Fibroblast of skin of left quadriceps (primary cell): ENCODE results near the gene TBRG4.

Source experiments
- DNase-seq, 2 experiments: peaks; one replicate each; pipeline ENCODE4 v3.0.0-alpha.2; 2013; ENCODE audit warnings: low read depth in 2 of 2

TBRG4 gene

GRCh38 chr7:45088821-45089340 lies 22.6 kb downstream of the TBRG4 start, which contains the start of gene NACAD:
TSS of gene NACAD (minus strand) at chr7:45088969. CDS start at chr7:45088894, 75 bp downstream.
- DNase-seq = peak; percentile 10 to 15

GRCh38 chr7:45088146-45088701 lies 23.3 kb downstream of the TBRG4 start:
- no peak for DNase-seq

DNA sequence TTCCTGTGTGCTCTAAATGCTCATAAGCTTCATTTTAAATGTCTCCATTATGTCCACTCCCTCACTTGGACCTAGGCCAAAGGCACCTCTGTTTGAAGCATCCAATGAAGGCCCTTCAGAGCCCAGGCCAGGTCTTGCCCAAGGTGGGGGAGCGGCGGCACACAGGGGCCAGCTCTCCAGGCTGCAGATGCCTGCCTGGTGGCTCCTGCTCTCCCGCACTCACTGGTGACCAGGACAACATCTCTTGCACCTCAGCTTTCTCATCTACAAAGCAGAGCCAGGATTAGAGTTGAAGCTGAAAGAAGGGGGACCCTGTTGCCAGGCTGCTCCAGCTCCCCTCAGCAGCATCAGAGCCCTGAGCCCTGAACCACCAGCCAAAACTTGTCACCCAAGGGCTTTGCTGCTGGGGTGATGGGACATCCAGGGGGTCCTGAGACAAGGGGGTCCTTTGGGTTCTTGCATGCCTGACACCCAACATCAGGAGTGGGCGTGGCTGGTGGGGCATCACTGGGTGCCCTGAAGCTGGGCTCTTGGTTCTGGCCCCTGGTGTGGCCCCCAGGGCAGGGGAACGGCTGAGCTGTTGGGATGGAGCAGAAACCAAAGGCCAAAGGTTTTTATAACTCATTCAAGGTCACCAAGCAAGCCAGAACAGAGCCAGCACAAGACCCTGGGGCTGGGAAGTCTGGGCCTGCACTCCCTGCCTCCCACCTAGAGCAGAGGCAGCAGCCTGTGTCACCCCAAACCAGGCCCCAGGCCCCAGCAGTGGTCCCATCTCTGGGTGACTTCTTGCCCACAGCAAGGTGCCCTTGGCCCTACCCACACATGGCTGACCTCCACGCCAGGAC lies 24.0 kb downstream of the TBRG4 start:
- no peak for DNase-seq

DNA sequence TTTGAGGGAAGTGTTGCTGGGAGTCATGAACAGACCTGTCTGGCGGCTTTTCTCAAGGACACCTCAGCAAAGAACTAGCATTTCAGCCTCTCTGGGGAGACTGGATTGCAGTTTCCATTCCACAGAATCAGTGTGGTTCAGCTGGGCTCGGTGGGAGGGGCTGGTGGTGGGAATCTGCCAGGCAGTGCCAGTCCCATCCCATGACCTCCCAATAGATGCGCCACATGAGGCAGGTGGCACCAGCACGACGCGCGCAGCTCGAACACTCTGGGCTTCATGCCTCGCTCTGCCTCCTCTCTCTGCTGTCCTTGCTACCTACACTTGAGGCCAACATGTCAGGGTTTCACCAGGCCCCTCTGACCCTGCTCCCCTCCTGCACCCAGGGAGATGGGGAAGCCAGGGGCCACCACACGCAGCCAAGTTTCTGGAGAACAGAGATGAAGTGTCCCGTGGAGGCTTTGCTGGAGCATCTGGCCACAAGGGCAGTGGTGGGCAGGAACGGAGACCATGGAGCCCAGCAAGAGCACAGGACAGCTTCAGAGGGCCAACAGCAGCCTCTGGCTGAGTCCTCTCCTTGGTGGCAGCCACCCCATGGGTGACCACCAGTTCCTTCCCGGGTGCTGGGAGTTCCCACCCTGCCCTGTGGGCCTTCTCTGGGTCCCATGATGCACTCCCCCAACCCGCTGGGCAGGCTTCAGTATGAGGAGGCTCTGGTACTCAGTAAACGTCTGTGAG lies 25.0 kb downstream of the TBRG4 start:
- DNase-seq = no peak

DNA sequence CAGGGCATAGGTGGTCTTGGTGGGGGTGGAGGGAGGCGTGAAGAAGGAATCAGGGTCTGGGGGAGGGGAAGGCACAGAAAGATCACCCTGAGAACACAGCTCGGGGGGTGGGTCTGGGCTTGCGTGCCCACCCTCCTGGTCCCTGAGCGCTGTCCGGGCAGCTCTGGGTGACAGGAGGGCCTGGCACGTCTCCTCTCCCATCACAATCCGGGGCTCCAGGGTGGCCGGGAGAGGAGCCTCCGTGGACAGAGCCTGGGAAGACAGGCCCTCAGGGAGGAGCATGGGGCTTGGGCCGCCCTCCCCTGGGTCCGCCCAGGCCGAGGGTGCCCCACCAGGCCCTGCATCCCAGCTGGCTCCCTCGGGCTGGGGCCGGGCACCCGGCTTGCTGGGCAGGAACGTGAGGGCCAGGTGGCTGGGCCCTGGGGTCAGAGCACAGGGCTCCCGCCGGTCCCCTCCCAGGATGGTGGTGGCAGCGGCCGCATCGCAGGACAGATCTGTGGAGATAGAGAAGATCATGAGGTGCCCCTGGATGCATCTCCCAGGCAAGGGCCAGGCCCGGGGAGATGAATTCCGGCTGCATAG lies 25.8 kb downstream of the TBRG4 start:
- DNase-seq = no peak

DNA sequence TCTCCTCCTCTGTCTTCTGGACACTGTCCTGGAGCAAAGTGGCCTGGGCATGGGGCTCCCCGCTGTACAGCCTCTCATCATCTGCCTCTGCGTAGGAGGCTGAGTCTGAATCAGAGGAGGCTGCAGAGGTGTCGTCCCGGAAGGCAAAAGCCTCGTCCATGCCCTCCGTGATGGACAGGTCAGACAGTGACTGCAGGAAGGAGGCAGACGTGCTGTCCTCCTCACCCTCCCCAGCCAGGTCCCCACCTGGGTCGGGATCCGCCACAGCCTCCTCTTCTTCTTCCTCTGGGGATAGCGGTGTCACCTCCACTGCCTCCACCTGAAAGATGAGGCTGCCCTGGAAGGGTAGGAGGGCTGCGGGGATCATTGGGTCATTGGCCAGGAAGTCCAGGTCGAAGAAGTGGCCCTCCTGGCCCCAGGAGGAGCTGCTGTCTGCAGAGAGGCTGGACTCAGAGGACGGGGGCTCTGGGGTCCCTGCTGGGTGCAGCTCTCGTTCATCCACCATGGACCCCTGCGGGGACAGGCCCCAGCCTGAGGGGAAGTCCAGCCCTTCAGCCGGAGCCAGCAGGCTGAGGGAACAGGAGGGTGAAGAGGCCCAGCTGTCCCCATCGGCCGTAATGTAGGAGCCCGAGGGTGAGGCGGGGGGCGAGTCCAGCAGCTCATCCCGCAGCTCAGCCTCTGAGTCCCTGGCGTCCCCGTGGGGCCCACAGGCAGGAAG lies 26.4 kb downstream of the TBRG4 start:
- no peak for DNase-seq

GRCh38 chr7:45084336-45084735 lies 27.2 kb downstream of the TBRG4 start:
- DNase-seq = no peak

DNA sequence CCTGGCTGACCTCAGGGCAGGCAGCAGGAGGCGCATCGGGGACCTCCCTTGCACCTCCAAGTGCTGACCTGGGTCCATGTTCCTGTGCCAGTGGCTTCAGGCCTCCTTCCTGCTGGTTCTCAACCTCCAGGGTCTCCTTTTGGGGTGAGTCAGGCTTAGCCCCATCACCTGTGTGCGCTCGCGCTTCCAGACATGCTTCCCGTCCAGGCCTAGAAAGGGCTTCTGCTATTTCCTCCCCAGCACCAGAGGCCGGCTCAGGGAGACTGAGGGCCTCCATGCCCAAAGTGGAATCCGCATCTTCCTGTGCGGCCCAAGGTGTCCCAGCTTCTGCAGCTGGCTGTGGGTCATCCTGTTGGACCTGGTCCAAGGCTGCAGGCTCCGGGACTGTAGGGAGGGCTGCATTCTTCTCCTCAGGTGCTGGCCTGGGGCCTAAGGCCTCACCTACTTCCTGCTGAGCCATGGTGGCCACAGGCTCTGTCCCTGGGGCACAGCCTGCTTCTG lies 28.6 kb downstream of the TBRG4 start:
- DNase-seq = no peak

GRCh38 chr7:45082031-45082830 lies 29.3 kb downstream of the TBRG4 start:
- DNase-seq = no peak

GRCh38 chr7:45081670-45081974 lies 29.9 kb downstream of the TBRG4 start:
- no peak for DNase-seq

GRCh38 chr7:45080958-45081669 lies 30.4 kb downstream of the TBRG4 start:
- DNase-seq = no peak

DNA sequence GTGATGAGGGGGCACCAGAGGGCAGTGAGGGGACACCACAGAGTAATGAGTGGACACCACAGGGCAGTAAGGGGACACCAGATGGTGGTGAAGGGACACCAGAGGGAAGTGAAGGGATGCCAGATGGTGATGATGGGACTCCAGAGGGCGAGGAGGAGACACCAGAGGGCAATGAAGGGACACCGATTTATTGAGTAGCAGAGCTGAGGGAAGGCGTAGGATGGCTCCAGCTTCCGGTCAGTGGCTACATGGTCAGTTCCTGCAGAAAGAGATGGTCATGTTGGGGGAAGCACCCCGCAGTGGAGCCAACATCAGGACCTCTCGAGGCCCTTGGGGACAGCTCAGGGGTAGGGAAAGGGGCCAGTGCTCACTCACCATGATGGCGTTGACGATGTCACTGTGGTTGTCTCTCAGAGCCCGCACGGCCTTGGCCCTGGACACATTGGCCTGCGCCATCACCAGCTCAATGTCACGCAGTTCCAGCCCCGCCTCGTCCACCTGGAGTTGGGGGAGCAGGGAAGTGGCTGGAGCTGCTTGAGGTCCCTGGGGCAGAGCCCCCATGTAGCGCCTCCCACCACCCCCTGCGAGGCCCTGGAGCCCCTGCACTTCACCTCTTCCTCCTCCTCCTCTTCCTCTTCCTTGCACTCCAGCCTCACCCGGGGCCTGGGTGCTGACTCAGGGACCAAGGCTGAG lies 31.1 kb downstream of the TBRG4 start:
- DNase-seq = no peak

DNA sequence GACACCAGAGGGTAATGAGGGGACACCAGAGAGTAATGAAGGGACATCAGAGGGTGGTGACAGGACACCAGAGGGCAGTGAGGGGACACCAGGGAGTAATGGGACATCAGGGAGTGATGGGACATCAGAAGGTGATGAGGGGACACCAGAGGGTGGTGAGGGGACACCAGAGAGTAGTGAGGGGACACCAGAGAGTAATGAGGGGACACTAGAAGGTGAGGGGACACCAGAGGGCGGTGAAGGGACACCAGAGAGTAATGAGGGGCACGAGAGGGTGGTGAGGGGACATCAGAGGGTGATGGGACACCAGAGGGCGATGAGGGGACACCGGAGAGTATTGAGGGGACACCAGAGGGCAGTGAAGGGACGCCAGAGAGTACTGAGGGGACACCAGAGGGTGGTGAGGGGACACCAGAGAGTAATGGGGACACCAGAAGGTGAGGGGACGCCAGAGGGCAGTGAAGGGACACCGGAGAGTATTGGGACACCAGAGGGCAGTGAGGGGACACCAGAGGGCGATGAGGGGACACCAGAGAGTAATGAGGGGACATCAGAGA lies 33.3 kb downstream of the TBRG4 start:
- DNase-seq = no peak

DNA sequence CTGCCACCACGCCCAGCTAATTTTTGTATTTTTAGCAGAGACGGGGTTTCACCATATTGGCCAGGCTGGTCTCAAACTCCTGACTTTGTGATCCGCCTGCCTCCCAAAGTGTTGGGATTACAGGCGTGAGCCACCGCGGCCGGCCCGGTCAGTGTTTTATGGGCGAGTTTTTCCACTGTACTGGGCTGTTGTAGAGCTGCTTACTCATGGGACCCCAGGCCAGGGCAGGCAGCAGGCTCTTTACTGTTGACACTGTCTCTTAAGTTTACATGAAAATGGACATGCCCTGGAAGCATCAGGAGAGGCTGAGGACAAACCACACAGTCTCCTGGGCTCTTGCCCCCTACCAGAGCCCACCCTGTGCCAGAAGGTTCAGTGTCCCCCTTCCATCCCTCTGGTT lies 33.9 kb downstream of the TBRG4 start:
- DNase-seq = no peak

DNA sequence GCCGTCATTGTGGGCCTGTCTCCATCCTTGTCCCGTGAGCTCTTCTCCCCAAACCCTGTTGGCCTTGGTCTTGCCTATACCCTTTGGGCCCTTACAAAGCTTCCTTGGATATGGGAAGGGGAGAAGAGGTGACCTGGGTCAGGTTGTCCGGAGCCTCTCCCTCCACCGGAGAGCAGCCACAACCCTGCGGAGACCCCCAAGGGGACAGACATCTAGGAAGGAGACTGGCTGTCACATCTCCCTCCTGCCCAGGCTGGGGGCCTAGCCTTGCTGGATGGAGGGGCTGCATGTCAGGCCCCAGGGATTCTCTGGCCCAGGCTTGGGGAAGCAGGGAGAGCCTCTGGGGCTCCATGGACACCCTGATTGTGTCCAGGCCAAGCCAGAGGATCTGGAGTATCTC lies 34.6 kb downstream of the TBRG4 start:
- no peak for DNase-seq

DNA sequence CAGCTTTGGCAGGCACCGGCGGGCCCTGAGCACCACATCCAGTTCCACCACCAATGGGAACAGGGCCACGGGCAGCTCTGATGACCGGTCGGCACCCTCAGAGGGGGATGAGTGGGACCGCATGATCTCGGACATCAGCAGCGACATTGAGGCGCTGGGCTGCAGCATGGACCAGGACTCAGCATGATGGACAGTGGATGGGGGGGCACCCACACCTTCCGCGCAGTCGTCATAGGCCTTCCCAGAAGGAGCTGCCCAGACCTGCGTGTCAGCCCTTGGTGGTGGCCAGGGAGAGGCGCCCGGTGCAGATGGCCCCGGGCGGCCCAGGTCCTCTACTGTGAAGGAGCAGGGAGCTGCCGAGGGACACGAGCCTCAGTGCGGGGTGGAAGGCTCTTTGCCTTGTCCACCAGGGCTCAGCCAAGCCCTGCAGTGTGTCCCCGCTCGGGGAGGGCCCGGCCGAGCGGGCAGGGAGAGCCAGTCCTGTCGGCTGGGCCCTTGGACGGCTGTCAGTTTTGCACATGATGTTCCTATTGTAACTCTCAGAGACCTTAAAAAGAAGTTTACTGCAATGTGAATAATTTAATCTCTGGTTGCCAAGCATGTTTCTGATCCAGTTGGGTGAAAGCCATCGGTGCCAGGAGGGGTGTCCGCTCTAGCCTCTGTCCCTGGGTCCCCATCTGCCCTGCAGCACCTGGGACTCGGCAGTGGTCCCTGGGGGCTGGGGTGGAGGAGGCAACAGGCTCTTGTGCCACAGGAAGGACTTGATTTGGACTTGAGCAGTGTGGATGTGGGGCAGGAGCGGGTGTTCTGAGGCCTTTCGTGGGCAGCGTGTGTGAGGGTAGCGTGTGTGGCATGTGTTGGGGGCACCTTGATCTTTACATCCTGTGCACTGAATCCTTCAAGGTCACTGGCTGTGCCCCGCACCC lies 35.4 kb downstream of the TBRG4 start:
- no peak for DNase-seq

DNA sequence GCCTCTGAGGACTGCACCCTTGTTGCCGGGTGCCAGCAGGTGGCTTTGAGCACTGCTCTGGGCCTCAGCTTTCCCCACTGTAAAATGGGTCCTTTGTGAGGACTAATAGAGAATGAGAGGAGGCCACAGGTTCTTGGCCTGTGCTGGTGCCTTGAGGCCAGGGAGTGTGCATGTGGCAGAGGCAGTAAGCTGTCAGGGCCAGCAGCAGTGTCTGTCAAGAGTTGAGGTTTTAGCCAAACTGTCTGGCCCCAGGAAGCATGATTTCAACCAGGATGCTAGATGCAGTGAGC lies 36.2 kb downstream of the TBRG4 start:
- no peak for DNase-seq
